ENCODE data around the gene CDC42EP1.
A peak's percentile ranks its signal among the peaks of the same experiment; 100 is the strongest.

Gene CDC42EP1

DNA sequence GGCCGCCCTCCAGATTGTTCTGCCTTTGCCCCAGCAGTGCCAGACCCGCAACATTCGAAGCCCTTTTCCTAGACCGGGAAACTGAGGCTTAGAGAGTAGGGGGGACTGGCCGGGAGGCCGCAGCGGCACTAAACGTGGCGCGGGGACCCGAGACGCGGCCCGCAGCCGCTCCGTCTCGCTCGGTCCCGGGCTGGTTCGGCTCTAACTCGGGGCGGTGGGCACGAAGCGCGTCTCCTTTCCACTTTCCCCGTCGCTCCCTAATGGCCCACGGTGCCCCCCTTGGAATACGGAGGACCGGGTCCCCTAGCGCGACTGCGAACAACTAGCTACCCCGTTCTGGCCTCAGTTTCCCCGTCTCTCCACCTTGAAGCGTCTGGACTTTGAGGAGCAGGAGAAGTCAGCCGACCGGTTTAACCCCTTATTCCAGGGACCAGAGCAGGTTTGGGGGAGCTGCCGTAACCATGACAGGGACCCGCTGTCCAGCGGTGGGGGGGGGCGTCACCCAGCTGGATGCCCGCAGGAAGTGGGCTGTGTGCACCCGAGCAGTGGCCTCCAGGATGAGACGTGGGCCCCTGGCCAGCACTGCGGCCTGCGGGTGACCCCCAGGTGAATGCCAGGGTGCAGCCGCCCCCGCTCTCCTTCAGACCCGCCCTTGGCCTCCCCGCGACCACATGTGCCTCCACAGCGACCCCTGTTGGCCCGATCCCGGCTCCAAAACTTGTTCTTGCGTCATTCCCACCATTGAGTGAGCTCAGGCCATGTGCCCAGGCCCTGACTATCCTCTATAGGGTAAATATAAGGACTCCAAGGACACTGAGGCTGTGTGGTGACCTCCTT lies 1.1 kb downstream of the CDC42EP1 start:
- peak; percentile 50 to 70 for DNase-seq

DNA sequence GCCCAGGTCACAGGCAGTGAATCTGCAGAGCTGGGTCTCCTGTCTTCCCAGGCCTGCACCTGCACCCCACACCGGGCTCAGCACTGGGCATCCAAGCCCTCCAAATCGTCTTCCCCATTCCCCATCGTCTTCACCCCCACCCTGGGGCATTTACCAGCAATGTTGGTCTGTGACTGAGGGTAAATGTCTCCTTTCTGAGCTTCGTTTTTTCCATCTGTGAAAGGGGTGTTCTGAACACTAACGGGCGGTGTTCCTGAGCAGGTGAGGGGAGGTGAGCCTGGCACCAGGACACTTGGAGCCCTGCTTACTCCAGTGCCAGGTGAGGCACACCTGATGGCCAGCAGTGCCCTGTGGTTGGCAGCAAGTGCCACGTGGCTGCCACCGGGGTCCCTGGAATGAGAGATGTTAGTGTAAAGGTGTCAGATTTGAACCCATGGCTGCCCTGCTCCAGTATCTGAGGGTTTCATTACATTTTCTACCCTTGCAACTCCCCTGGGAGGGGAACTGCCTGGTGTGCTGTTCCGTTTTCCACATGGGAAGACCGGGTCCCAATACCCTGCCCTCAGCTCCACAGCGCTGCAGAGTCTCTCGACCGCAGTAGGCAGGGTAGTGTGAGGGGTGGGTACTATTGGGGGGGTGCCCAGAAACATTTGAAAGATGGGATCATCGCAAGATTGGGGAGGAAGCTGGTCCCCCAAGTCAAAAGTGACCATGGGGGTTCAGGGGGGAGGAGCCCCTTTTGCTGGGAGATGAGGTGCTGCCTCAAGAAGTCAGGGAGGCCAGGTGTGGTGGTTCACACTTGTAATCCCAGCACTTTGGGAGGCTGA lies 2.0 kb downstream of the CDC42EP1 start:
- no peak for DNase-seq

DNA sequence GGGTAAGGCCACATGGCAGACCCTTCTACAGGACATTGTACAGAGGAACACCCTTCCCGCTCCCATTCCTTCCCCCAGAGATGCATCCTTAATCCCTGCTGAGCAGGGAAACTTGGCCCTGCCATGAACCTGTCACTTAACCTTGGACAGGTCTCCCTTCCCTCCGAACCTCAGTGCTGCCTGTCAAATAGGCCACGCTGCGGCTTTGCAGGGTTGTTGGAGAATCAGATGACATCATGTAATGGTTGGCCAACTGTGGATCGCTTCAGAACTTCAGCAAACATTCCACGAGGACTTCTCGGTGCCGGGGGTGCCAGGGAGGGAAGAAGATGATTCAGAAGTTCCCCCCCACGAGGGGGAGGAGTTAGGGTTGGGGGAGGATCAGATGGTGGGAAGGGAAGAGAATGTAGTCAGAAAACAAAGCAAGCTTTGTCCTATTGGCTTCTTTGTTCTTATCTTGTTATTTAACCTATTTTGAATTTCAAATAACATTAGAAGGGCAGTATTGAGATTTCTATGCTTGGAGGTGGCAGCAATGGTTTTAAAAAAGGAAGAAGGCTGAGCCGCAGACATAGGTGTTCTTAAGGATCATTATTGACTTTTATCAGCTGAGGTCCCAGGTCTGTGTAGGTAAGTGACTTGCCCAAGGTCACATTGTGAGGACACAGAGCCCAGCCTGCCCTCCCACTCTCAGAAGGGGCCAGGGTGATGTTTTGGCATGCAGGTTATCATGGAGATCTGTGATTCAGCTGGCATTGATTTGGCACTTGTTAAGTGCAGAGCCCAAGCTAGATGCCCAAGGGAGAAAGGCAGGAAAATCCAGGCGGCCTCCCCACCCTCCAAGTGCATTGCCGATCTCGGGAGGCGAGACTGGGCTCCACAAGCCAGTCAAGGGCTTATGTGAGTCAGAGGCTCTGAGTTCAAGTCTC lies 3.1 kb downstream of the CDC42EP1 start:
- peak in 1 of 2 experiments; percentile 35 for DNase-seq

DNA sequence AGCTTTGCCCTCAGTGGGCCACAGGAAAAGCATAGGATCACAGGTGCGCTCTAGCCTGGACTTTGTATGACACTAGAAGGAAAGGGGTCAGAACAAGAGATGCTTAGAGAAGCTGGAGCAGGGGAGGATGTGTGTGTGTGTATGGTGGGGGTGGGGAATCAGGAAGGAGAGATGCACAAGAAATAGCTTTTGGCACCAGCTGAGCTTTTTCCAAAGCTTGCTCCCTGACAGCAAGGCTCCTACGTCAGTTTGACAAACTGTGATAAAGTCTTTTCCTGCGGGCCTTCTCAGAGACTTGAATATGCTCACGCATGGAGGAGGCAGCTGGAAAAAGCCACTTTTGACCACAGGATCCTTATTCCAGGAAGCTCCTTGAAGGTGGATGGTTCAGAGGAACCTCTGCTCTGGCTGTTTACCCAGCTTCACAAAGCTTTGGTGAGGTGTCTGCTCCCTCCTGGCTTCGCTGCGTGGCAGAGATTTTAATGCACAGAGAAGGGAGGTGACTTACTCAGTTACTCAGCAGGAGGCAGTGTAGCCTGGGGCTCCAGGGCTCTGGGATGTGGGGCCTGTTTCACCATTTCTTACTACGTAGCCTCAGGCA lies 3.9 kb downstream of the CDC42EP1 start:
- no peak for DNase-seq

DNA sequence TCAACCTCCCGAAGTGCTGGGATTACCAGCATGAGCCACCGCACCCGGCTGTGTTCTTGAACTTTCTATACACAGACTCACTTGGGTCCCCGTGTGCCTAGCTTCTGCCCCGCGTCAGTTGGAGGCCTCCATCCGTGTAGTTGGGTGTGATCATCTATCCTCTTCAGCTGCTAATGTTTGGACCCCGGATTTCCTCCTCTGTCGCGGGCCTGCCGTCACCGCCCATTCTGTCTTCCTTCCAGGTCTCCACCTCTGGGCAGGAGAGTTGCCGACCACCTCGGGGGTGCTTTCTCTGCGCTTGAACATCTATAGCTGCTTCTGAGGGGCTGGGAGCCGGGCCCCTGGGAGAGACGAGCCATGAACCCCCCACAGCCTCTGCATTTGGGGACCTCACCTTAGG lies 5.5 kb downstream of the CDC42EP1 start:
- DNase-seq: no peak

DNA sequence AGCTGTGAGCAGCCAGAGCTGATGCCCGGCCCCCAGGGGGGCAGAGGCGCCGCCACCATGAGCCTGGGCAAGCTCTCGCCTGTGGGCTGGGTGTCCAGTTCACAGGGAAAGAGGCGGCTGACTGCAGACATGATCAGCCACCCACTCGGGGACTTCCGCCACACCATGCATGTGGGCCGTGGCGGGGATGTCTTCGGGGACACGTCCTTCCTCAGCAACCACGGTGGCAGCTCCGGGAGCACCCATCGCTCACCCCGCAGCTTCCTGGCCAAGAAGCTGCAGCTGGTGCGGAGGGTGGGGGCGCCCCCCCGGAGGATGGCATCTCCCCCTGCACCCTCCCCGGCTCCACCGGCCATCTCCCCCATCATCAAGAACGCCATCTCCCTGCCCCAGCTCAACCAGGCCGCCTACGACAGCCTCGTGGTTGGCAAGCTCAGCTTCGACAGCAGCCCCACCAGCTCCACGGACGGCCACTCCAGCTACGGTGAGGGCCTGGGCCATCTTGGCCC lies 6.1 kb downstream of the CDC42EP1 start:
- no peak for DNase-seq

DNA sequence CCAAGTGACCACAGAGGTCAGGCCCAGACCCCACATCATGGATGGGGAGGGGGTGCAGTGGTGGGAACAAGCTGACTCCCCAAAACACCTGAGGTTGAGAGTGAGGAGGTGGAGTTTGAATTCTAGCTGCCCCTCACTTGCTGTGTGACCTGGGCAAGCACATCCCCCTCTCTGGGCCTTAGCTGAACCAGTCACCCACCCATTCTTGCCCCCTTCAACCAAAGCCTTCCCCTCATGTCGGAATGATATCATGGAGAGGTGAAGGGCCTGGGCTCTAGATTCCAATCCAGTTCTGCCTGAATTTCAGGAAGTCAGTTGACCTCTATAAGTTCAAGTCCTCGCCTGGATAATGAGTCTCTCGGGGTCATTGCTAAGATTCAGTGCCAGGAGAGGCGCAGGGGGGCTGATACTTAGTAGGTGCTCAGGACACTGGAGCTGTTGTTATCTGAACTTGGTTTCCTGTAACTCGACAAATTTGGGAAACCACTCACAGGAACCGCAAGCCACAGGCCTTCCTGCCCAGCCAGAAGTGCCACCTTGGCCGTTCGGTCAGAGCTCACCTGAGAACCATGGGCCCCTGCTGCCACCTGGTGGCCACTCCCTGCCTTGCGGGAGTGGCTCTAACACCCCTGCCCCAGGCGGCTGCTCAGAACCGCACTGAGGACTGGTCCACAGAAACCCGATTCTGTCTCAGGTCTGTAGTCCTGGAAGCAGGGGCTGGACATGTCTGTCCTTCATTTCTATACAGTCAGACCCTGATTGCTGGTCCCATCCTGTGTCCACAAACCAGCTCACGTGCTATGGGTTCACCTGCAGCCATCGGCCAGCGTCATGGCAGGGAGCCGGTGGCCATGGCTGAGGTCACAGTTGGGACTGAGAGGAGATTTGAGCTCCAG lies 6.9 kb downstream of the CDC42EP1 start:
- DNase-seq: peak in 1 of 2 experiments; percentile 39

DNA sequence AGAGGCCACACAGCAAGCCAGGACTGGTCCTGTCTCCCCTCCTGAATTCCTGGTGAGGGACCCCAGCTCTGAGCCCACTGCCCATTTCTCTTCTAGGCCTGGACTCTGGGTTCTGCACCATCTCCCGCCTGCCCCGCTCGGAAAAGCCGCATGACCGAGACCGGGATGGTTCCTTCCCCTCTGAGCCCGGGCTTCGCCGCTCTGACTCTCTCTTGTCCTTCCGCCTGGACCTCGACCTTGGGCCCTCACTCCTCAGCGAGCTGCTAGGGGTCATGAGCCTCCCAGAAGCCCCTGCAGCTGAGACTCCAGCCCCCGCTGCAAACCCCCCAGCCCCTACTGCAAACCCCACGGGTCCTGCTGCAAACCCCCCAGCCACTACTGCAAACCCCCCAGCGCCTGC lies 7.7 kb downstream of the CDC42EP1 start:
- no peak for DNase-seq

DNA sequence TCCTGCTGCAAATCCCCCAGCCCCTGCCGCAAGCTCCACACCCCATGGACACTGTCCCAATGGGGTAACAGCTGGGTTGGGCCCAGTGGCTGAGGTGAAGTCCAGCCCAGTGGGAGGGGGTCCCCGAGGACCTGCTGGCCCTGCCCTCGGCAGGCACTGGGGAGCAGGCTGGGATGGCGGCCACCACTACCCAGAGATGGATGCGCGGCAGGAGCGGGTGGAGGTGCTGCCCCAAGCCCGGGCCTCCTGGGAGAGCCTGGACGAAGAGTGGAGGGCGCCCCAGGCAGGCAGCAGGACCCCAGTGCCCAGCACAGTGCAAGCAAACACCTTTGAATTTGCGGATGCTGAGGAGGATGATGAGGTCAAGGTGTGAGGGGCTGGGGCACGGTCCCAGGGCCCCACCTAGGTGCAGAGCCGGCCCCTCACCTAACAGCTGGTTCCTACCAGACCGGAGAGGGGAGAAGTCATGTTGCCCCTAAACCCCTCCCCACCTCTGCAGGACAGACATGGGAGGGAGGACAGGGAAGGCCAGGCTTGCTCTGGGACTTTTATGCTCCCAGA lies 8.2 kb downstream of the CDC42EP1 start:
- DNase-seq: no peak

DNA sequence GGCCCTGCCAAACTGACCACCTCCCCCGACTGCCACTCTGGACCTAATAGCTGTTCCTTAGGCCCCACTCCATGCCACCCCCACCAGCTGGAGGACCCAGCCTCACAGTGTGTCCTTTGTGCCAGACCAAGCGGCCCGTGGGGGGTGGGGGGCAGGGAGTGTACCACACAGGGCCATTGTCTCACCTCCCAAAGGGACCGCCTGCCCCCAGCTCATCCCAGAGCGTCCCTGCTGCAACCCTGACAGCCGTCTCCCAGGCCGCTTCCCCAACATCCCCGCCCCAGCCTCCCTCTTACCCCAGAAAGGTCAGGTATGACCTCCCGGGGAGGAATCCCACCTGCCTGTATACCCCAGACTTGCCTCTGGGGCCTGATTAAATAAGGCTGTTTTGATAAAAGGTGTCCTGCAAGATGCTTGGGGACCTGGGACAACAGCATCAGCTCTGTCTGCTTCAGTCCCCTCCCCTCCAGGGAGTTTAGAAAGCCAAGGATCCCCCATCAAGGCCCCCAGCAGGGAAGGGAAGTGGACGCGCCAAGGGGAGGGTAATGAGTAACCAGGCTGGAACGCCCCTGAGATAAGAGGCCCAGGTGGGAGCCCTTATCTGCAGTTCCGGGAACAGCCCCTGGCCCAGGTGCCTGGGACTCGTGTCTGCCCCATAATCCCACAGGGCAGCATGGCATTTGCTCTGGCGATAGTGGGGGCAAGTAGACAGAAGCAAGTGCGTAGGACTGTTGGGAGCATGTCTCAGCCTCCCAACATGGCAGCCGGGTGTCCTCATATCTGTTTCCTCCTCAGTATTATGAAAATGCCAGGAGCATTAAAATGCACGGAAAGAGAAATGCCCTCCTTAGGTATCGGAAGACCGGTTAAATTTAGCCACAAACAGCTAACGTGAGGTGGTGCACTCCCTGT lies 9.0 kb downstream of the CDC42EP1 start:
- no peak for DNase-seq

DNA sequence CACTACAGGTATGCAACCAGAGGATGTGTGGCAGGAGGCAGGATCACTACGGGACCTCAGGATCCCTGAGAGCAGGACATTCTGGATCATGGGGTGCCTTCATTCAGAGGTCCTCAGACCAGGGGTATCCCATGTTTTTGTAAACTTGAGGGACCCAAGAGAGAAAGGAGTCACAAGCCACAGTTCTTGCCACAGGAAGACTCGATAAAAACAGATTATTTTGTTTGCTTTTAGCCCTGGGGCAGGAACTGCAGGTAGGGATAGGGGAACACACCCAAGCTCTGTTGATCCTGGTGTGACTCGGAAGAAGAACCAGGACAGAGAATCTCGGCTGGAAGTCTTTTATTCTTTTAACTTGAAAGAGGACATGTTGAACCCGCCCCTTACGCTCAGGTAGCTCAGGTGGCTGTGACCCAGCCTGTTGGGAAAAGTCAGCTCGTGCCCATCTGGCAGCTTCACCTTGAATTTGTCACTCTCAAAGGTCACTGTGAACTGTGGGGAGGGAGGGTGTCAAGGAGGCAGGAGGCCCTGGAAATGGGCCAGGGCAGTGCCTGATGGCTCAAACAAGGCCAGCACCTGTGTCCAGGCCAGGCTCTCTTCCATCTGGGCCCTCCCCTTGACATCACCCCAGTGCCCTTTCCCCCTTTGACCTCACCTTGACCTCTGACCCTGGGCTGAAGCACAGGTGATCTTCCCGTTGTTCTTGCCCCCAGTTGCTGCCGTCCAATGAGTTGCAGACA lies 9.8 kb downstream of the CDC42EP1 start:
- no peak for DNase-seq

DNA sequence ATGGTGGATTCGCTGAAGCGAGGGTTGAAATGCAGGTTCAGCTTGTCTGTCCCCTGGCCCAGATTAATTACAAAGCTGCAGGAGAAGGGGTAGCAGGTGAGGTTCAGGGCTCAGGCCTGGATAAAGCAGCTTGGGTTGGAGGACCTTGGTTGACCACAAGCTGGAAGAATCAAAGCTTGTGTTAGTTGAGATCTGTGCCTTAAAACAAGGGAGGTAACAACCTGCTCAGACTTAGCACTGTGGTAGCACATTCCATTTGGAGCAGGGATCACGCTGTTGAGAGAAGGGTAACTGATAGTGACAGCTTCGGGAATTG lies 10.3 kb downstream of the CDC42EP1 start:
- DNase-seq: no peak

DNA sequence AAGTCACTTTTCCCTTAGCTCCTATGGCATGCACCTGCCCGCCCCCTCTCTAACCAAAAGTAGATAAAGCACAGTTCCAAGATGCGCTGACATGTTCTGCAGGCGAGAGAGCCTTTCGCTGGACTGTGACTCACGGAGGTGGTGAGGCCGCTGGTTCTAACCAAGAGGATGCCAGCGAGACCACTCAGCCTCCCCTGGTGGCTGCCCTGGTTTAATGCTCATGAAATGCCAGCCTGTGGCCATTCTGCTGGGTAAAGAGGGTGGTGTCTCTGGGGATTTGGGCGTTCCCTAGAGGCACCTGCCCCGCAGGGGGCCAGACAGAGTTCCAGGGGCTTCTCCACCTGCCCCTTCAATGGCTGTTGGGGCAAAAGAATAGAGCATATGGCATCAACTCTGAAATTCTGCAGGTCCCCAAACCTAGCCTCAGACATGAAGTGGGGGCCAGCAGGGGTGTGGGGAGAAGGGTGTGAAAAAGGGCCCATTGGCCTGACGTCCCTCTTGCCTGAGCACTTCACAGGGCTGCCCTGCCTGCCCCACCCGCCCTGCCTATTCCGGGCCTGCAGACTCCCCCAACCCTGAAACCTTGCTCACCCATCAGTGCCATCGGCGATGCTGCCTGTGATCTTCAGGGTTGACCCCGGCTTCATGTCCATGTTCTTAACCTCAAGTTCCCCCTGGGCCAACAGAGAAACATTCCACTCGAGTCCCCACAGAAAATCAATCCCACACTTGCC lies 11.1 kb downstream of the CDC42EP1 start:
- no peak for DNase-seq

DNA sequence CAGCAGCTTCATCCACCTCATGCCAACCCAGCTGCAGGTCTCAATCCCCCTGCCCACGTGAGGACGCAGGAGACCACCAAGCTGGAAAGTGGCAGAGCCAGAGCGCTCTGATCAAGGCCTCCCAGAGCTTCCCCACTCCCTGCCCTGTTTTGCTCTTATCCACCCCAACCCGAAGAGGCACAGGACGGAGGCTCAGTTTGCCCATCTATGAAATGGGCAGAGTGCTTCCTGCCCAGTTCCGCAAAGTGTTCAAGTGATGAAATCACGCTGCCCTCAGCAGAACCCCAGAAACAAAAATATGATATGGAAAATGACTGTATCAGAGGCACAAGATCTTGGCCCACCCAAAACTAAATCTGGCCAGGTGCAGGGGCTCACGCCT lies 11.7 kb downstream of the CDC42EP1 start:
- DNase-seq: no peak

DNA sequence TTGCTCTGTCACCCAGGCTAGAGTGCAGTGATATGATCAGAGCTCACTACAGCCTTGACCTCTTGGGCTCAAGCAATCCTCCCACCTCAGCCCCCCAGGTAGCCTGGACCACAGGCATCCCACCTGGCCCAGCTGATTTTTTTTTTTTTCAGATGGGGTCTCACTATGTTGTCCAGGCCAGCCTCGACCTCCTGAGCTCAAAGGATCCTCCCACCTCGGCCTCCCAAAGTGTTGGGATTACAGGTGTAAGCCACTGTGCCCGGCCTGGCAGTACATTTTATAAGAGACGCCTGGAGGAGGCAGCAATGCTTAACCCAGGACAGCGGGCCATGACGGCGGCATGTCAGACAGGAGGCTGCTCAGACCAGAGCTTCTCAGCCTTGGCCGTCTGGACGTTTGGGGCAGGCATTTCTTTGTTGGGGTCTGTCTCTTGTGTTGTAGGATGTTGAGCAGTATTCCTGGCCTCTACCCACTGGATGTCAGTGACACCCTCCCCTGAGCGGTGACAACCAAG lies 15.3 kb downstream of the CDC42EP1 start:
- DNase-seq: no peak

DNA sequence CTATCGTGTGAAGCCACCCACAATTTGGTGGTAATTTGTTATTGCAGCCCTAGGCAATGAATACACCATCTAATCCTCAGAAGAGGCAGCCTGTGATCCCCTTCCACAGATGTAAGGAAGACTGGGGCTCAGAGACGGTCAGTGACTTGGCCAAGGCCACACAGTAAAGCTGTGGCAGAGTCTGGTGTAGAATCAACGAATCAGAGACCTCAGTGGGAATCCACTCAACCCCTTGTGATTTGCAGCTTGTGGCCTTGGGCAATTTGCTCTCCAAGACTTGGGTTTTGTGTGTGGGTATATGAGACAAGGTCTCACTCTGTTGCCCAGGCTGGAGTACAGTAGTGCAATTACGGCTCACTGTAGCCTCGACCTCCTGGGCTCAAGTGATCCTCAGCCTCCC lies 17.7 kb downstream of the CDC42EP1 start:
- no peak for DNase-seq

DNA sequence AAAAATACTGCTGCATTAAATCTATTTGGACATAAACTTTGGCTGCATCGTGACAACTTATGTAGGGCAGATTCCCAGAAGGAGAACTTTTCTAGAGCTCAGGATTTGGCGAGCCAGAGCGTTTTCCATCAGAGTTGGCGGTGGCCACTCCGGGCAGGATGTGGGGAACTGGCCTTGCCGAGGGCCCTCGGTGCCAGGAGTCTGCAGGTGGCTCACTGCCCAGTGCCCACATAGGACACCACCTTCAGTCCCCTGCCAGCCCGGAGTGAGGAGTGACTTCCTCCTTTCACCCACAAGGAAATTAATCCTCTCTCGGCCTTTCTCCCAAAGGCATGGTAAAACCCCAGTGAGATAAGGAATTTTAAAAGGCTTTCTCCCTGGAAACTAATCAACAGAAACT lies 21.2 kb downstream of the CDC42EP1 start:
- no peak for DNase-seq

DNA sequence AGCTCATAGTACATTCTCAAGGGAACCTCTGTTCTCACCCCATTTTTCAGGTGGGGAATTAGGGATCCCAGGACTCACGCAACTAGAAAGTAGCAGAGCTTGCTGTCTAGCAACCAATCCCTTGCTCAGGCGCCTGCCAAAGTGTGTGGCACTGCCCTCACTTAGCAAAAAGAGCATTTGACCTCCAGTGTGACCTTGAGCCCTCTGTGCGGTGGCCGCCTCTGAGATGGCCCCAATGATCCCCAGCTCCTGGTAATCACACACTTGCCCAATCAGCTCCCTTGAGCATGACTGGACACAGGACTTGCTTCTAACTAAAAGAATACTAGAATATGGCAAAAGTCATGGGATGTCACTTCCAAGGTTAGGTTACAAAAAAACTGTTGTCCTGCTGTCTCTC lies 22.2 kb downstream of the CDC42EP1 start:
- DNase-seq: no peak

Data from SW 1271 (cell line).